GM06990 (cell line): ENCODE results near the gene COX20.

Experiments used
- DNase-seq: peaks from one replicate; pipeline ENCODE4 v3.0.0-alpha.2; 2011; ENCODE audit not compliant: insufficient read length; ENCODE audit errors: extremely low read depth
- H3K27me3 ChIP-seq: replicated peaks from 2 replicates; pipeline ENCODE4 v1.6.0; 2011; ENCODE audit warnings: low read length; ENCODE audit not compliant: control insufficient read depth, insufficient read depth
- H3K36me3 ChIP-seq: 2 replicates; pipeline ENCODE4 v1.5.1; 2011; ENCODE audit warnings: low read length; ENCODE audit not compliant: control insufficient read depth, insufficient read depth
- H3K4me3 ChIP-seq: replicated peaks from 2 replicates; pipeline ENCODE4 v1.5.1; 2011; ENCODE audit warnings: low read depth, mild to moderate bottlenecking, control low read depth, low read length
- CTCF ChIP-seq: IDR thresholded peaks from 2 replicates; pipeline ENCODE4 v1.5.1; 2011; ENCODE audit warnings: low read length, control low read depth, mild to moderate bottlenecking, inconsistent platforms; ENCODE audit not compliant: insufficient read depth, poor library complexity, severe bottlenecking

Gene COX20

GRCh38 chr1:244802041-244802440 is 33.4 kb upstream of the COX20 start:
- no peak for DNase-seq
- no peak for TF ChIP-seq CTCF
- H3K27me3 ChIP-seq, result no peaks in the 10 kb centered on the region
- H3K4me3 ChIP-seq, result no peak overlapping the region
- H3K36me3 ChIP-seq, result no peaks in the 10 kb centered on the region

DNA sequence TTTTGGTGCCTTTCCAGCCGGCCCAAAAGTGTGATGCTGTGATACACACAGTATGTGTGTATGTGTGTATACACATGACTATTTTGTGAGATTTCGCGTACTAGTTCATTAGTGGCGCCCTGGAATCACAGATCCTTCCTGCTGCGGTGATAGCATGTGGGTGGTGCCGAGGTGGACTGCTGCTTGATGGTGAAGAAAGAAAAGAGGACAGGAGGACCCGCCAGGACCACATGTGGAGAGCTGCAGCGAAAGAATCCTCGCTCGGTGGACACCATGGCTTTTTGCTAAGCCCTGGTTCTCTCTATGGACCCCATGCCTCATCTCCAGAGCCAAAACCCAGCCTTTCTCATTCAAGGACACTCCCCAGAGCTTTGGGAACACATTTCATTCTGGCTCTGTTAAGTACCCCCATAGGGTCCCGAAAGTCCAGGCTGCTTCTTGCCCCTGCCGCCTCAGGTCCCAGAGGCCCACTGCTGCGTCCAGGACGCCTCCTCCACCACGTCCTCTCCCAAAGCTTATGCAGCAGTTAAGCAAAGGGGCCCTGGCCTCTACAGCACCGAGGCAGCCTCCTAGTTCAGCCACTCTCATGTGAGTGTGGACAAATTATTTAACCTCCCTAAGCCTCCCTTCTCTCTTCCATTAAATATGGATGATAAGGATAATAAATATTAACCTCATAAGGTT is 32.8 kb upstream of the COX20 start:
- DNase-seq, result no peak
- no peaks in the 10 kb centered on the region for H3K27me3 ChIP-seq
- TF ChIP-seq CTCF, result no peak
- H3K4me3 ChIP-seq, result no peak overlapping the region
- H3K36me3 ChIP-seq, result no peaks in the 10 kb centered on the region

DNA sequence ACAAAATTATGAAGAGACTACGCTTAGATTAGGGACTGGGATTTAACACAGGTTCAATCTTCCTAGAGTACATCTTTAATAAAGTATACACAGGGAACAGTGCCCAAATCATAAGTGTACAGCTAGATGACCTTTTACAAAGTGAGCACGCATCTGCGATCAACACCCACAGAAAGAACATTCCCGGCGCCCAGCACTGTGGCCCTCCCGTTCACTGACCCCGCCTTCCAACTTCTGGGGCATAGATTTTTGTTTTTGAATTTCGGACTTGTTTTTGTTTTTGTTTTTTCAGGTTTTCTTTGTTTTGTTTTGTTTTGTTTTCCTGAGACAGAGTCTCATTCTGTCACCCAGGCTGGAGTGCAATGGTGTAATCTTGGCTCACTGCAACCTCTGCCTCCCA is 30.6 kb upstream of the COX20 start:
- Histone ChIP-seq H3K4me3 (no peak overlapping the region), H3K27me3 (no peaks in the 10 kb centered on the region), H3K36me3 (no peaks in the 10 kb centered on the region)
- DNase-seq, result no peak
- no peak for TF ChIP-seq CTCF

DNA sequence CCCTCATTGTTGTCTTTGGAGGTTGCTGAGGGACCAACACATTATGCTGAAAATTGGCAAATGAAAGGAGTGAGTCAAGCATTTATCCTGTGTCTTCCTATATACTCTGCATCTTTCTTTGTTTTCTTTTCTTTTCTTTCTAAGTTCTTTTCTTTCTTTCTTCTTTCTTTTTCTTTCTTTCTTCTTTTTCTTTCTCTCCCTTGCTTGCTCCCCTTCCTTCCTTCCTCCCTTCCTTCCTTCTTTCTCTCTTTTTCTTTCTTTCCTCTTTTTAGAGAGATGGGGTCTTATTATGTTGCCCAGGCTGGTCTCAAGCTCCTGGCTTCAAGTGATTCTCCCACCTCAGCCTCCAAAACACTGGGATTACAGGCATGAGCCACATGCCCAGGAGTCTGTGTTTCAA is 28.3 kb upstream of the COX20 start:
- Histone ChIP-seq H3K27me3 (no peaks in the 10 kb centered on the region), H3K36me3 (no peaks in the 10 kb centered on the region), H3K4me3 (no peak overlapping the region)
- DNase-seq, result no peak
- TF ChIP-seq CTCF, result no peak

- H3K36me3 ChIP-seq, result no peaks in the 10 kb centered on the region
- no peak overlapping the region for H3K4me3 ChIP-seq
- no peak for TF ChIP-seq CTCF
- H3K27me3 ChIP-seq, result no peaks in the 10 kb centered on the region
- no peak for DNase-seq
Measured at GRCh38 chr1:244810221-244810620, 25.2 kb upstream of the COX20 start.

- Histone ChIP-seq H3K4me3 (no peak overlapping the region), H3K27me3 (no peaks in the 10 kb centered on the region)
Measured at GRCh38 chr1:244813327-244813726, 22.1 kb upstream of the COX20 start.

More at GRCh38 chr1:244813327-244813726, 22.1 kb upstream of the COX20 start:
- no peaks in the 10 kb centered on the region for H3K36me3 ChIP-seq
- TF ChIP-seq CTCF, result no peak
- no peak for DNase-seq
